Measurements from ENCODE around the gene CUL4A.
"Not testable (repeated sequence)": the region's sequence is repeated elsewhere in the genome, so short reads cannot be mapped to it uniquely, and the experiment has no call there.

The CUL4A gene

DNA sequence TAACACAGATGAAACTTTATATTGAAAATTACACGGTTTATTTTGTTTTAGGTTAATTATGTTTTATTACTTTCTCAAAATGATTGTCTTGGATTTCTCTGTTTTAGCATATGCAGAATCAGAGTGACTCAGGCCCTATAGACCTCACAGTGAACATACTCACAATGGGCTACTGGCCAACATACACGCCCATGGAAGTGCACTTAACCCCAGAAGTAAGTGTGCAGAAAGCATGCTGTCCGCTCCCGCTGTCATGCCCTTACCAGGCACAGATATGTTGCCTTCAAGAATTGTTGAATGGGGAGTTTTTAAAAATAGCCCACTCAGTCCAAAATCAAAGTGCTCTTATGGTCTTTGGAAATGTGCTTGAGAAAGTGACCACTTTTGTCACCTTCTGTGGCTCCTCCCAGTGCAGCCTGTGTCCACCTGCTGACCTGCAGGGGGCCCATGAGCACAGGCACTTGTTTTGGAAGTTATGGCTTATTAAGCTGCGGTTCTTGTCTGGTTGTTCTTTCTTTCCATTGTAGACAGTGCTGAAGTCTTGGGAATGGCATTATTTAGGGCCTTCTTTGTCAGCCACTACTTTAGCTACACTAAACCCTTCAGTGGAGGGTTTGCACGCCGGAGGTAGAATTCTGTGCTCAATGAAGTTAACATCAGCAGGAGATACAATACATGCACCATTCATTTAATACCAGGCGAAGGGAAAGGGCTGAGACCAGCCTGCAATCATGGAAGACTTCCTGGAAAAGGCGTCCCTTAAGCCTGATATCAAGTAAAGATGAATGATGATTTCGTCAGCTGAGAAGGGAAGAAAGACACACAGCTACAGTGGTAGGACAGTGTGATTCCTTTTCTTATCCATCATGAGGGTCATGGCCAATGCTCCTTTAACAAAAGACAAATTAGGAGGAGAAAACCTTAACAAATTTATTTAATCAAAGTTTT lies 36.7 kb downstream of the CUL4A start:
- no peak for FAIRE-seq

DNA sequence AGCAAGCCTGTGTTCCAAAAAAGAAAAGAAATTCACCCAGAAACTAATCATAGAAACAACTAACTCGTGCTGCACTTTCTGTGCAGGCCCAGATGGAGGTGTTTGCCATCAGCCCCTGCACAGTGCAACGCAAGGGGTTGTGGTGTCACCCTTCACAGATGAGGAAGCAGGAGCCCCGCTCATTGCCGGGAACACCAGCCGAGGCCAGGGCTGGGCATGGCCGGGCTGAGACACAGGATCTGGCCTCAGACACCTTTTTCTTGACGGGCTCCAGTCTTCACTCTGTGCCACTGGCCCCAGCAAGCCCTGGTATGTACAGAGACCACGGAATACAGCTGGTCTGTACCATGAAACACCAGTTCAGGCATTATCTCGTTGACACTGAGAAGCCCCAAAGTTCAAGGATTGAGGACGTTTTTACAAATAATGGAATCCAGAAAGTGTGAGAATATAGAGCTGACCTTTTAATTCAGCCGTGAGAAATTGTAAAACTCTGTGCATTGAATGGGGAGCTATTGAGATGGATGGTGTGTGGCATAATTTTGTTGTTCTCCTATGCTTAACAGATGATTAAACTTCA lies 43.2 kb downstream of the CUL4A start:
- no peak for FAIRE-seq

DNA sequence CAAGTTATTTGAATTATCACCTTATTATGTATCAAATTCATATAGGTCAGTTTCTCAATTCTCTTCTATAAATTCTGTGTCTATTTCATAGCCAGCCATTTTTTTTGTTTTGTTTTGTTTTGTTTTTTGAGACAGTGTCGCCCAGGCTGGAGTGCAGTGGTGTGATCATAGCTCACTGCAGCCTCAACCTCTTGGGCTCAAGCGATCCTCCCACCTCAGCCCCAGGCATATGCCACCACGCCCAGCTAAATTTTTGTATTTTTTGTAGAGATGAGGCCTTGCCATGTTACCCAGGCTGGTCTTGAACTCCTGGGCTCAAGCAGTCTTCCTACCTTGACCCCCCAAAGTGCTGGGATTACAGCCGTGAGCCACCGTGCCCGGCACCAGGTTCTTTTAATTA lies 48.5 kb downstream of the CUL4A start:
- not testable (repeated sequence) for FAIRE-seq

DNA sequence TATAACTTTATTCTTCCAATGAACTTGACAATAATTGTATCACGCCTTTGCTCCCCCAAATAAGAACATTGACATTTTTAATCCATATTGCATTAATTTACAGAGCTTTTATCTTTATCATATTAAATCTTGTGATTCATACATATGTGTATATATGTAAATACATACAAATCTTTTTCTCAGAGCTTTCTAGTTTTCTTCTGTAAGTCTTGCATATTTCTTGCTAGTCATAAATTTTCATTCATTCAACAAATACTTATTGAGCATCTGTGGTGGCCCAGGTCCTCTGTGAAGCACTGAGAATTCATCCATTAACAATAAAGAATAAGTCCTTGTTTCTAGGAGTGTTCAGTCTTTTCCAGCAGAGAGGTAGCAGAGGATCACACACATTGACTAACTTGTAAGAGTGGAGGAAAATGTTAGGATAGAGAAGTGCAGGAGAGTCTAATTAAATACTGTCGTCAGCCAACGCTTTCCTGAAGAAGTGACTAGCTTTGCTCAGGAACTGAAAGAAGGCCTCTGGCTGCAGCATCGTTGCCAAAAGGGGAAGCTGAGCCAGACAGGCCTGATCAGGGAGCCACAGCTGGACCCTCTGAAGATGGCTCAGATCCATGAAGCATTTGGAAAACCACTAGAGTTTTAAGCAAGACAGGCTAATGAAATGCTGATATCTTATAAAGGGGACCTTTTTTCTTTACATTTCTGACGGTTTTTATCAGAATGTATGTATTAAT lies 49.1 kb downstream of the CUL4A start:
- FAIRE-seq = no peak

DNA sequence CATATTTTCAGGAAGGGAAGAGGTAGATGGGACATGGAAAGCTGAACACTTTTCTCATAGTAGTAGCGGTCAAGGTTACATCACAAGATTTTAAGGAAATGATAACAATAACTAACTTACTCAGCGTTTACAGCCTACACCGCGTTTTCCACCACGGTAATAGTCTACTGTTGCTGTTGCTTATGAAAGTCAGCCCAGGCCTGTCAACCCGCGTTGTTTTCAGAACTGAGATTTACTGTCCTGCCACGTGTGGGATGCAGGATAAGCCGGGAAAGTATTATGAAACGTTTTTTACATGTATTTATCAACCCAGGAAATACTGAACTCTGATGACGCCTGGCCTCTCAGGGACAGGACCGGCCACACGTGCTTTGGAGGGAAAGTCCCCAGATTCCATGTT lies 51.6 kb downstream of the CUL4A start:
- FAIRE-seq = no peak

DNA sequence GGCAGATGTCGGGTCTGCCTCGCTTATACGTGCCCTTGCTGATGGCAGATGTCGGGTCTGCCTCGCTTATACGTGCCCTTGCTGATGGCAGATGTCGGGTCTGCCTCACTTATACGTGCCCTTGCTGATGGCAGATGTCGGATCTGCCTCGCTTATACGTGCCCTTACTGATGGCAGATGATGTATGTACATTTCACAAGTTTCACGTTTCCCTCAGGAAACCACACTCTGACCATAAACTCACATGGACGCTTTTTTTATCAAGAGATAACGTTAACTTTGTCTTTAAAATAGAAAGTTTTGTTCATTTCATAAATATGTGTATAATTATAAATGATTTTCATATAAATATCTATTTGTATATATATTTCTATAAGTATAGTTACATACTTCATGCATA lies 53.6 kb downstream of the CUL4A start:
- FAIRE-seq = not testable (repeated sequence)

DNA sequence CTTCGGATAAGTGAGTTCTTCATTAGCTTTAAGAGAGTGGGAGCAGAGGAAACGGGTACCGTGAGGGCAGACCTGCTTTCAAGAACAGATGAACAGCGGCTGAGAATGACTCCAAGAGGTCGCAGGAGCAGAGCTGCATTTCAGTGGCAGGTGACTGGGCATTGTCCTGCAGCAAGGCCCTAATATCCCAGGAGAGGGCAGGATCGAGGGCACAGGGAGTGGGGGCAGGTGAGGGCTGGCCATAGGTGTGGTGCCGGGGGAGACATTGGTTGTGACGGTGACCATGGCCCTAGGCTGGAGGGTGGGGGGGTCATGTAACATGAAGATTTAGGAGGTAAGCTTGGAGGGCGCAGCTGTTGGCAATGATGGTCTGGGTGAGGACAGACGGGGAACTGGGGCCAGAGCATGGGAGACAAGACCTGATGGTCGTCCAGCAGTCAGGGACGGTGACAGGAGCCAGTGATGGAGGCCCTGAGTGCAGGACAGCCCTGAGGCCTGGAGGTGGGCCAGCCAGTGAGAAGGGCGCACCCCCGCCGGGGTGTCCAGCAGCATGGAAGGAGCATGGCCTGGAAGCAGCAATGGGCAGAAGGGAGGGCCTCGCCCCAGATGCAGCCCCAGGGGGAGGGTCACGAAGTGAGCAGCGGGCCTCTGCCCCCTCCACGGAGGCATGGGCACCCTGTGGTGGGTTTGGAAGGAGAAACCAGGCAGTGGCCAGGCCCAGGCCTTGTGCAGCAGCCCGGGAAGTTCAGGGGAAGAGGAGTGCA lies 58.4 kb downstream of the CUL4A start:
- no peak for FAIRE-seq

DNA sequence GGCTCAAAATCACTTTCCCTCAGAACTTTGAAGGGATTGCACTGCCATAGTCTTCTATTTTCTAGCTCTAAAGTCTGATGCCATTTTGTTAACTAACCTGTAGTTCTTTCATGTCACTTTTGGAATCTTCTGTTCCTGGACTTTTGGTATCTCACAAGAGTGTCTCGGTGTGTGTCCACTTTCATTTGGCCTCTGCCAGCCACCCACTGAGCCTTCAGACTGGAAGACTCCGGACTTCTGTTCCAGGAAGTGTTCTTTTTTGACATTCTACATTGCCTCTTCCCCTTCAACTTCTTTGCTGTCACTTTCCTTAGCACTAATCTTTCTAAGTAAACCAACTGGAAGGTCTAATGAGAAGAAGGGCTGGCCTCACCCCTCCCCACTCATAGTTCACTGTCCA lies 62.6 kb downstream of the CUL4A start:
- FAIRE-seq = no peak

DNA sequence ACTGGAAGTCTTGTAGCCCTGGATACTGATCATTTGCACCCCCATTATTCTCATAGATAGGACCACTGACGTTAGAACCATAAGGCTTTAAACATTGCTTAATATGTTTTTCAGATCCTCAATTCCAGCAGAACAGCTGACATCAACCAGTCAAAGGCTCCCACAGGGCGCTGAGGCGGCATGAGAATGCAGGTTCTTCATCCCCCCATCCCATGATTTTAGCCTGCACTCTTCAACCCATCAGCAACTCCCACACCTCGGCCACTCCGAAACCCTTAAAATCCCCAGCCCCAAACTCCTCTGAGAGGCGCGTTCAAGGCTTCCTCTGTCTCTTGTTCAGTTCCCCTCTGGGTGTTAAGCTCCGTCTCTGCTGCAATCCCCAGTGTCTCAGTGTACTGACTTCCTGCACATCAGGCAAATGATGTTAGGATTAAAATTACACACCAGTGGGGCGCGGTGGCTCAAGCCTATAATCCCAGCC lies 63.3 kb downstream of the CUL4A start:
- FAIRE-seq = no peak

DNA sequence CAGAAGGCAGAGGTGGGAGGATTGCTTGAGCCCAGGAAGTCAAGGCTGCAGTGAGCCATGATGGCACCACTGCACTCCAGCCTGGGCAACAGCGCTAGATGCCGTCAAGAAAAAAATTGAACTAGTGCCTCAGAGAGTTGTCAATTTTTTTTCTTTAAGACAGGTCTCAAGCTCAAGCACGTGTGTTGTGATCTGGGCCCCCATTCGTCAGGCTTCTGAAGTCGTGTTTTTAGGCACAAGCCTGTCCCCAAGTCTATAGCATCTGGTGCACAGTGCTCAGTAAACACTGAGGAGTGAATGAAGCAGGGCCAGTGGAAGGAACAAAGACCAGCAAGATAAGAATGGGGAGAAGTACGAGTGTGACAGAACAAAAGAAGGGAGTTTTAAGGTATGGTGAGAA lies 63.9 kb downstream of the CUL4A start:
- FAIRE-seq = no peak

DNA sequence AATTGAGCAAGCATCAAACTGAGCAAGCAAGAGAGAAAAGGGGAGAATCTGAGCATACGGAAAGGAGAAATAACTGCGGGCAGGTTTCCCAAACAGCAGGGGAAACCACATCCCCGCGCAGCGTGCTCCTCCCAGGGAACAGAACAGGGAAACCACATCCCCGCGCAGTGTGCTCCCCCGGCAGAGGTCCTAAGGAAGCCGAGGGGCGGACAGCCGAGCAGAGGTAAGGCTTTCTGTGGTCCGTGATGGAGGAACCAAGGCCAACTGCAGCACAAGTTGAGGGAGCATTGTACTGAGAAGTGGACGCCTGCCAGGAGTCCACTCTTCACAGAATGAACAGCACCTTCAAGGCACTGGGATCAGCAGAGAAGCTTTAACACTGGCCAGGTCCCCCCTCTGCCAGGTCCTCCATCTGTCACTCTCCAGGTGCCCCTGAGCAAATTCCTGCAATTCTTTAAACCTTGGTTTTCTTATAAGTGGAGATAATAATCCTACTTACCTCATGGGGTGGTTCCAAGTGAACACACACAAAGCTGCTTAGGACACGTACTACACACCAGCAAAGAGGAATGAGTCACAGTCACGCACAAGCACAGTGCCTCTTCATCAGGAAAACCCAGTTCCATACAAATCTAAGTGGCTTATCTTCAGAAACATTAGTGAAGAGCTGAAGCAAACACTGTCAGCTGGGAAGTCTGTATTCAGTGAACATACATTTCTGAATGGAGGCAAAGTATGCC lies 64.6 kb downstream of the CUL4A start:
- FAIRE-seq = no peak

DNA sequence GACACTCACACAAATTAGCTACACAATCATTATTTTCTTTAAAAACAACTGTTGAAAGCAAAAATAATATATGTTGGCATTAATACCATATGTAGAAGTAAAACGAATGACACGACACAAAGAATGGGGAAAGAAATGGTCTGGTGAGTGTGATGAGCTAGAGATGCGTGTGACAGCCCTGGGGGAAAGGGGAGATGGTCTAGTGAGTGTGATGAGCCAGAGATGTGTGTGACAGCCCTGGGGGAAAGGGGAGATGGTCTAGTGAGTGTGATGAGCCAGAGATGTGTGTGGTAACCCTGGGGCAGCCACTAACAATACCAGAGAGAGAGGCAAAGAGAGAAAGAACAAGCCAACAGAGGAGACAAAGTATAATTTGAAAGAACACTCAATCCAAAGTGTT lies 65.3 kb downstream of the CUL4A start:
- no peak for FAIRE-seq

DNA sequence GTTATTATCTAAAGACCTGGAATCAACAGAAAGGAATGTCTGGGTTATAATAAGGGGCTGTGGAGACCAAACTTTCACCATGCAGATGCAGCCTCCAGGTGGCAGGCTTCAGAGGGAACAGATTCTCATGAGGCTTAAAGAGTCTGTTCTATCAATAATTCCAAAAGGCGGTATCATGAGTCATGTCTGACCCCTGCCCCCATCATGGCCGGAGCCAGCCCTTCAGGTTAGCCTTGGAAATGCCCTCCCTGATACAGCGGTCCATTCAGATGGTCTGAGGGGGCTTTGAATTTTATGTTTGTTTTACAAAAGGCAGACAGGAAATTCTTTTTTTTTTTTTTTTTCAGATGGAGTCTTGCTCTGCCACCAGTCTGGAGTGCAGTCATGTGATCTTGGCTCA lies 66.0 kb downstream of the CUL4A start:
- no peak for FAIRE-seq

DNA sequence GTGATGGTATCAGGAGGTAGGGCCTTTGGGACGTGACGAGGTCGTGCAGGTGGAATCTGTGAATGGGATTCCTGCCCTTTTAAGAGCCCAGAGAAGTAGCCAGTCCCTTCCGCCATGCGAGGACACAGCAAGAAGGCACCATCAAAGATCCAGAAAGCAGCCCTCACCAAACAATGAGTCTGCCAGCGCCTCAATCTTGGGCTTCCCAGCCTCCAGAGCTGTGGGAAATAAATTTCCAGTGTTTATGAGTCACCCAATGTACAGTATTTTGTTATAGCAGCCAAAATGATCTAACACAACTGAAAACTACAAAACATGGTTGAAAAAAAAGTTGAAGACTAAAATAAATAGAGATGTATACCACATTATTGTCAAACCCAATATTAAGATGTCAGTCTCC lies 70.7 kb downstream of the CUL4A start:
- FAIRE-seq = no peak

DNA sequence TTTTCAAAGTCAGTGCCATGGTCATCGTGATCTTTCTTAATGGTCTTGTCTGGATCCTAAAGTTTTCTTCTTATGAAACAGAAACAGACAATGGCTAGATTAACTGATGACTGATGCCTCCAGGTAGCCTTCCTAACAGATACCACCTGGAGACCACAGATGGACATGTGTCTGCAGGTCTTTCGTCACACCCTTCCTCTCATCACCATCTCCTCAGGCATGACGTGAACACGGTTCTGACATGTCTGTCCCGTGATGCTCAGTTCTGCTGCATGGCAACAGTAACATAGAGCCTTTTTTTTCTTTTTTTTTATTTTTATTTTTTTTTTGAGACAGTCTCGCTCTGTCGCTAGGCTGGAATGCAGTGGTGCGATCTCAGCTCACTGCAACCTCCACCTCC lies 74.5 kb downstream of the CUL4A start:
- no peak for FAIRE-seq

DNA sequence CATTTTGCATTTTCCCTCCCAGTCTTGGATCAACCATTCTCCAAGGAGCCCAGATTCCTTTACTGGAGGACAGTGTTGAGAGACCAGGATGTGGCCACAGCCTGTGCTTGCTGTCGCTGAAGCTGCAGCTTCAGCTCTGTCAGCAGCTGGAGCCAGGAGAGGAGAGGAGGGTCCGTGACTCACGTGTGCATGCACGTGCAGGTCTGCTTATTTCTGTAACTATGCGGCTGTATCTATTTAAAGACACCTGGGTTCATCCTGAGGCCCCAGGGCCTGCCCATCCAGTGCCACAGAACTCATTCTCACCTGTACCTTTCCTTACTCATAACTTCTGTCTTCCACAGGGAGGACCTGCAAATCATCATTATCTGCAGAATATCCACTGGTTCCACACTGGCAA lies 79.5 kb downstream of the CUL4A start:
- no peak for FAIRE-seq

DNA sequence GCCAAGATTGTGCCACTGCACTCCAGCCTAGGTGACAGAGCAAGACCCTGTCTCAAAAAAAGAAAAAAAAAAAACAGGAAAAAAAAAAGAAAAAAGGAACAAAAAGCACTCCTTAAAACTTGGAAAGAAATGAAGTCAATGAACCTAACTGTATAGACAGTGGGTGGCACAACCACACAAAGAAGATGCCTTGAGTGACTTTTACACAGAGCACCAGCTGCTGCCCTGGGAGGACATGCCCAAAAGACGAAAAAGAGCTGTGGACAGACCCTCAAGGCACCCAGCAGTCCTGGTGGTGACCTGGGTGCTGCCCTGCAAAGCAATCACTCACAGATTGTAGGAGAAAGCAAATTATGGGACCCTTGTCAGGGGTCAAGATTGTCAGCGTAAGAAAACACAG lies 81.7 kb downstream of the CUL4A start:
- no peak for FAIRE-seq

DNA sequence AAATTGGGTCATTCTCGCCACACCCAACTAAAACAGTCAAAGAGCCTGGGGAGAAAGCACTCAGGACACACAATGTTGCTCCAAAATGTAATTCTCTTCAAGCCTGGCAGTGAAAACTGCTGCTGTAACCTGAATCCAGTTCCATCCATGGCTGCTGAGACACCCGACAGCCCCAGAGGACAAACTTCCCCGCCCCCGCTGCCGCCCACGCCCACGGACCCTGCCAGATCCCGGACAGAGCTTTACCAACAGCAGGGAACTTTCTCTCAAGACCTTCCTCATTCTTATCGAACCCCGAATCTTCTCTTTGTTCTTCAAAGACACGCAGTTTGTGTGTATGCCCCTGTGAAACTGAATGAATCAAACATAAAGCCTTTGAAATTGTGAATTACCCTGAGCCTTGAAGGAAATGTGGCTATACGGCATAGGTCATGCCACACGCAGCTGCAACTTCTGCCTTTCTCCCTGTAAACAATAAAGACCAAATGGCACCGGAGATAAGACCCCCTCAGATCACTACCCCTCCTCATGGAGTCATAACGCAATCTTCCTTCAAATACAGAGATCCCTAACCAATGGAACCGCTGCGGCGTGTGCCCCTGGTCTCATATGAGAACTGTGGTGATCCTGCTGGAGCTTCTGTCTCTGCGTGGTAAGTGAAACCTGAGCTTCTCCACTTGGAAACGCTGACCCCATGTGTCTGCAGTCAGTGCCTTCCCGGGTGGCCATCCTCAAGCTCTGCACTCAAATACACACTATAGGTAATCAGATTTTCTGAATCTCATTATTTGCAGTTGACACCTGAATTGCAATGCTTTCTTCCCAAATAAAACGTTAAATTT lies 82.8 kb downstream of the CUL4A start:
- no peak for FAIRE-seq

DNA sequence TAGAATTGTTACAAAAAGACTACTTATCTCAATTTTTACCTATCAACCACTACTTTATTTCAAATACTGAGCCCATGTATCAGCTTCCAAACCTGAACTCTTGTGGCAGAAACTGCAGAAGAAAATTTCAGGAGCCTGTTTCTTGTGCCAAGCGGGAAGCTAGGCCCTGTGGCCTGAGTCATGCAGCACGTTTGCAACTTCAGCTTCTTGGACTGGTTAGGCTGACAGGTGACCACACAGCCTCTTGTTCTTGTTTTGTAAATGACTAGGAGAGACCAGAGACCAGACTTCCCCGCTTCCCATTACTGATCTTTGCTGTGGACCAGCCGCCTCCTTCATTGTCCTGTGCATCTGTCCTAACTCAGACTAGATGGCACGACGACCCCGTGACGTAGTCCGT lies 84.3 kb downstream of the CUL4A start:
- FAIRE-seq = no peak

DNA sequence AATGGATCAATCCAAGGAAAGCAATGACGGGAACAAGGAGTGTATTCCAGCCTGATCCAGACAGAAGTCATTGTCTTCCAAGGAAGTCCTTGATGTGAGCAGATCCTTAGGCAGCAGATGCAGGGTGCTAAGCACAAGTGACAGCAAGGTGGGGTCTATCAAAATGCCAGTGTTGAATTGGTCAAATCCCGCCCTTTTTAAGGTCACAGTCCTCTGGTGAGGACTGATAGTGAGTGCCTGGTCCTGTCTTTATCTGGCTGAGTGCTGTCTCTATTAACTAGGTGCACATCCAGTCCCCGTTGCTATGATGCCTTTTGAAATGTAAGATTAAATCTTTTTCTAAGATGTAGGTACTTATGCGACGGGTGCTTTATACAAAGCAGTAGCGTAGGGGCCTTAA lies 86.4 kb downstream of the CUL4A start:
- no peak for FAIRE-seq

DNA sequence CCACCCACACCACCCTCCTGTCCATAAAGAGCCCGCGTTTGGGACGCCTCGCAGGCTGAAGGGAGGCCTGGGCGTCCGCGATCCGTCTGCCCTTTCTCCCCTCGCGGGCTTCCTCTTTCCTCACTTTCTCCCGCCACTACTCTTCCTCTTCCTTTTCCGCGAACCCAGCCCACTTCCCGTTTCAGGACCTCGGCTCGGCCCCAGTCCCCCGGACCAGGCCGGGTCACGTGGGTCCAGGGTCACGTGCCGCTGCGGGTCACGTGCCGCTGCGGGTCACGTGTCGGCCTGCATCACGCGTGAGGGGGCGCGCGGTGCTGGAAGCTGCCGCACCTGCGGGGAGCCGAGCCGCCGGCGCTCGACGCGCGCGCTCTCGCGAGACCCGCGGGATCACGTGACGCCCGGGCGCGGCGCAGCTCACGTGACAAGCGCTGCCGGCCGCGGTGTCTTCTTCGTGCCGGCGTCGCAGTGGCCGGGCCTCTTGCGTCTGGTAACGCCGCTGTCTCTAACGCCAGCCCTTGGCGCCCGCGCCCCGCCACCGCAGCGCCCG lies 87.5 kb downstream of the CUL4A start, which contains the start of gene LAMP1:
TSS of gene LAMP1 (plus strand) at position 417 of the 547 bp plus-strand sequence. CDS start 196 bp downstream, outside the sequence.
- no peak for FAIRE-seq
